ENCODE measurements around the gene SLC7A1. TPM values are rescaled to one million over a fixed set of nuclear protein-coding genes. Genes with fewer than 3 reads are reported as not detected.

The SLC7A1 gene
- polyA plus RNA-seq, 1 experiment: 14.7 TPM

- ChIA-PET CTCF (interaction anchor here (1.5 kb wide), 1 partner anchor 9 kb away, joined by 3 read pairs; no protein-coding TSS in a partner anchor), POLR2A (no interaction called here)
- Histone ChIP-seq H3K4me3 (ENCODE audit: low read depth, low read length) (no peak overlapping the region), H3K27ac (ENCODE audit: low read depth, low read length) (no peak overlapping the region), H3K27me3 (ENCODE audit: control insufficient read depth, insufficient read depth, low read length) (peaks cover 35% of the 10 kb centered on the region), H3K9me3 (ENCODE audit: control insufficient read depth, insufficient read depth, low read length) (no peaks in the 10 kb centered on the region; the same call in 1 of the 2 replicates)
- TF ChIP-seq CTCF (IDR thresholded peaks at IDR 0.05; ENCODE audit: low read depth, low read length): no peak
- no peak for DNase-seq (ENCODE audit: low read depth, low spot score)
These were observed 95.9 kb downstream of the SLC7A1 start for GRCh38 chr13:29499506-29500165.

- Histone ChIP-seq H3K4me3 (ENCODE audit: low read depth, low read length) (no peak overlapping the region), H3K9me3 (ENCODE audit: control insufficient read depth, insufficient read depth, low read length) (no peaks in the 10 kb centered on the region; the same call in 1 of the 2 replicates), H3K27me3 (ENCODE audit: control insufficient read depth, insufficient read depth, low read length) (peaks cover 42% of the 10 kb centered on the region), H3K27ac (ENCODE audit: low read depth, low read length) (peak overlapping the region; percentile 2)
- DNase-seq (ENCODE audit: low read depth, low spot score): no peak
- no peak for TF ChIP-seq CTCF (IDR thresholded peaks at IDR 0.05; ENCODE audit: low read depth, low read length)
- ChIA-PET CTCF (interaction anchor here (1.6 to 3.1 kb wide), 3 partner anchors 9 to 26 kb away, joined by 5 to 20 read pairs (median 5); no protein-coding TSS in a partner anchor), POLR2A (no interaction called here)
These were observed 97.0 kb downstream of the SLC7A1 start for GRCh38 chr13:29498426-29499040.

DNA sequence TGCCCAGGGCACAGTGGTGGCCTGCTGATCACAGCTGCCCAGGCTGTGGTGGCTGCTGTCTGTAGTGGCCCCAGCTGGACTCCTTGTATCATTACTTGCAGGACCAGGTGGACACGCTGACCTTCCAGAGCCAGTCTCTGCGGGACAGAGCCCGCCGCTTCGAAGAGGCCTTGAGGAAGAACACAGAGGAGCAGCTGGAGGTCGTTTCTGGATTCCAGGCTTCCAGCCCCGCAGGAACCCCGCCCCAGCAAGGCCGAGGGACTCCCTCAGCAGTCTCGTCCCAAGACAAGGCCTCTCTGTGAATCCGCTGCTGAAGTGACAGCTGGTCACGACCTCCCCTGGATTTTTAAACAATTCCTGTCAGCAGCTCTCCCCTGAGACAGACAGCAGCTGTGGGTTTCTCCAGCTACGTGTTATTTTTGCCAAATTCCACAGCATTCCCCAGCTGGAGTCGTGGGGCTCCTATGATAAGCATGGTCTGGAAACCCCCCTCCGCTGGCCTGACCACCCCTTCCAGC, 98.3 kb downstream of the SLC7A1 start:
- POLR2A ChIA-PET: interaction anchor here (0.6 to 1.5 kb wide), 3 partner anchors 11 to 573 kb away, joined by 3 to 5 read pairs (median 3); no protein-coding TSS in a partner anchor

DNA sequence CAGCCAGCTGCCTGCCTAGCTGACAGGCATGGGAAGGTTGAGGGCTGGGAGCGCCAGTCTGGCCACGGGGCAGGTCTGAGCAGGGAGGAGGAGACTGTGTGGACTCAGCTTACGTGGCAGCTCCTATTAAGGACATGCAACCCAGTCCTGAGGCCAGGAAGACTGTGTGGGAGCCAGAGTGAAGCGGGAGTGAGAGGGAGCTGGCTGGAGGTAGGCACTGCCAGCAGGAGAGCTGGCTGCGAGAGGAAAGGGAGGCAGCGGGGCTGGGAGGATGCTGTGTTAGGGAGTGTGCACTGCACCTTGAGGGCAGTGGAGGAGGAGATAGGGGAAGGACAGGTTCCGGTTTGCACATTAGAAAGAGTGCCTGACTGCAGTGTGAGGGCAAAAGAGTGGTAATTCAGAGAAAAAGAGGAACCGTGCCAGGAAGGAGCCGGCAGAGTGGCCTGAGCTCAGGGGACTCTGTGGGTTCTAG, 99.2 kb downstream of the SLC7A1 start:
- peaks cover 39% of the 10 kb centered on the region for H3K27me3 ChIP-seq (ENCODE audit: control insufficient read depth, insufficient read depth, low read length)
- ChIA-PET POLR2A (interaction anchor here (1.5 kb wide), 1 partner anchor 21 kb away, joined by 5 read pairs; no protein-coding TSS in a partner anchor), CTCF (interaction anchor here (0.6 to 3.1 kb wide), 6 partner anchors 12 to 1440 kb away, joined by 3 to 20 read pairs (median 4); no protein-coding TSS in a partner anchor)
- no peak for TF ChIP-seq CTCF (IDR thresholded peaks at IDR 0.05; ENCODE audit: low read depth, low read length)
- no peak overlapping the region for H3K27ac ChIP-seq (ENCODE audit: low read depth, low read length)
- no peak for DNase-seq (ENCODE audit: low read depth, low spot score)
- H3K9me3 ChIP-seq (ENCODE audit: control insufficient read depth, insufficient read depth, low read length): no peaks in the 10 kb centered on the region; the same call in 1 of the 2 replicates
- H3K4me3 ChIP-seq (ENCODE audit: low read depth, low read length): no peak overlapping the region

More for the DNA sequence above, 98.3 kb downstream of the SLC7A1 start:
- Histone ChIP-seq H3K27ac (ENCODE audit: low read depth, low read length) (peak overlapping the region; percentile 39), H3K9me3 (ENCODE audit: control insufficient read depth, insufficient read depth, low read length) (no peaks in the 10 kb centered on the region; the same call in 1 of the 2 replicates), H3K4me3 (ENCODE audit: low read depth, low read length) (no peak overlapping the region), H3K27me3 (ENCODE audit: control insufficient read depth, insufficient read depth, low read length) (peaks cover 41% of the 10 kb centered on the region)
- no peak for TF ChIP-seq CTCF (IDR thresholded peaks at IDR 0.05; ENCODE audit: low read depth, low read length)
- DNase-seq (ENCODE audit: low read depth, low spot score): peak; percentile 60
- CTCF ChIA-PET: interaction anchor here (1.1 to 3.1 kb wide), 5 partner anchors 11 to 25 kb away, joined by 4 to 20 read pairs (median 5); no protein-coding TSS in a partner anchor

Data from AG04450 (cell line).